GM19438 (cell line): ENCODE results near the gene CAPN1.

Experiments
- ATAC-seq: cut with Tn5 transposase; IDR thresholded peaks from one replicate; pipeline ENCODE4 v1.9.1; 2021; ENCODE audit warnings: low read depth; ENCODE audit not compliant: unreplicated experiment

The CAPN1 gene

GRCh38 chr11:65188486-65188885 lies 6.8 kb downstream of the CAPN1 start:
- ATAC-seq = no peak

- ATAC-seq = no peak
These were observed 7.5 kb downstream of the CAPN1 start for GRCh38 chr11:65189191-65189590.

GRCh38 chr11:65194564-65194963 lies 12.8 kb downstream of the CAPN1 start:
- no peak for ATAC-seq

- no peak for ATAC-seq
These were observed 22.4 kb downstream of the CAPN1 start for GRCh38 chr11:65204143-65204542.

GRCh38 chr11:65204646-65205601 lies 23.2 kb downstream of the CAPN1 start:
- ATAC-seq = no peak

GRCh38 chr11:65205602-65205967 lies 23.9 kb downstream of the CAPN1 start:
- no peak for ATAC-seq

- ATAC-seq = no peak
These were observed 24.7 kb downstream of the CAPN1 start for GRCh38 chr11:65206441-65206841.

GRCh38 chr11:65206901-65207300 lies 25.2 kb downstream of the CAPN1 start:
- no peak for ATAC-seq

GRCh38 chr11:65207918-65208784 lies 26.4 kb downstream of the CAPN1 start:
- no peak for ATAC-seq

GRCh38 chr11:65208785-65209710 lies 27.3 kb downstream of the CAPN1 start:
- no peak for ATAC-seq

GRCh38 chr11:65209711-65210360 lies 28.1 kb downstream of the CAPN1 start:
- no peak for ATAC-seq

GRCh38 chr11:65210361-65210731 lies 28.6 kb downstream of the CAPN1 start:
- ATAC-seq = no peak

GRCh38 chr11:65210748-65211147 lies 29.0 kb downstream of the CAPN1 start:
- ATAC-seq = no peak

GRCh38 chr11:65211293-65212105 lies 29.8 kb downstream of the CAPN1 start:
- ATAC-seq = no peak

- ATAC-seq = no peak
These were observed 30.6 kb downstream of the CAPN1 start for GRCh38 chr11:65212226-65212801.

GRCh38 chr11:65213322-65214211 lies 31.8 kb downstream of the CAPN1 start:
- ATAC-seq = no peak

- no peak for ATAC-seq
These were observed 32.6 kb downstream of the CAPN1 start for GRCh38 chr11:65214212-65214845.
